Skeletal muscle tissue (tissue), 4 donors: ENCODE data around the gene TSR1. TPM values are rescaled to one million over a fixed set of nuclear protein-coding genes. Genes with fewer than 3 reads are reported as not detected.
"Not testable (repeated sequence)": the region's sequence is repeated elsewhere in the genome, so short reads cannot be mapped to it uniquely, and the experiment has no call there.

Experiments used
- H3K27ac ChIP-seq: one replicate; pipeline ENCODE4 v1.7.0; 2013; ENCODE audit warnings: mild to moderate bottlenecking, low read depth, low read length, inconsistent platforms
- H3K27me3 ChIP-seq, 3 donors: one replicate each; pipeline ENCODE4 v1.7.0; 2013; ENCODE audit warnings: low read length in 3 of 3; ENCODE audit not compliant: control insufficient read depth in 3 of 3, insufficient read depth in 3 of 3
- H3K36me3 ChIP-seq, 3 donors: one replicate each; pipeline ENCODE4 v1.7.0; 2013; ENCODE audit warnings: low read length in 3 of 3; ENCODE audit not compliant: control insufficient read depth in 3 of 3, insufficient read depth in 3 of 3
- H3K4me1 ChIP-seq, 3 donors: one replicate each; pipeline ENCODE4 v1.7.0; 2013; ENCODE audit warnings: low read length in 3 of 3, mild to moderate bottlenecking in 3 of 3; ENCODE audit not compliant: control insufficient read depth in 3 of 3, insufficient read depth in 3 of 3
- H3K4me3 ChIP-seq, 3 donors: one replicate each; pipeline ENCODE4 v1.7.0; 2013; ENCODE audit warnings: low read length in 3 of 3
- H3K9ac ChIP-seq, 3 donors: one replicate each; pipeline ENCODE4 v1.7.0; 2013; ENCODE audit warnings: low read length in 3 of 3, mild to moderate bottlenecking in 3 of 3, moderate library complexity in 2 of 3, low read depth in 1 of 3
- H3K9me3 ChIP-seq, 3 donors: one replicate each; pipeline ENCODE4 v1.7.0; 2013; ENCODE audit warnings: low read length in 3 of 3; ENCODE audit not compliant: control insufficient read depth in 3 of 3
- total RNA-seq: library from RNA; depleted of rRNA; stranded (reverse); fragments of >200 nt; gene quantifications from one replicate; pipeline ENCODE4 v1.2.3, GENCODE V29; 2014
- donor health status: Osteomylitis.

TSR1 gene
- total RNA-seq, 1 donor from 2014 or later = 26.1 TPM

DNA sequence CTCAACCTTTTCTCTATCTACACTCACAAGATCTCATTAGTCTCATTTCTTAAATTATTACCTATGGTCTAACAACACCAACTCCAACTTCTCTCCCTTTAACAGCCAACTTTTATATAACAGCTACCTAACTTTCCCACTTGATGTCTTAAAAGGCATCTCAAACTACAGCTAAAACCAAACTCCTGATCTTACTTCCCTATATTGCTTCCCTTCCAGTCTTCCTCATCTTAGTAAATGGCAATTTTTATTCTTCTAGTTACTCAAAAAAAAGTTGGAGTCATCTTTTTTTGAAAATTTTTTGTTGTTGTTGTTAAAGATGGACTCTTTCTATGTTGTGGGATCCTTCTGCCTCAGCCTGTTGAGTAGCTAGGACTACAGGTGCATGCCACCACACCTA lies 17.2 kb downstream of the TSR1 start:
- no peak overlapping the region for H3K4me3 ChIP-seq
- peaks cover 15 to 20% (median 16%) of the 10 kb centered on the region in 3 donors for H3K36me3 ChIP-seq
- no peak overlapping the region for H3K9ac ChIP-seq
- no peaks in the 10 kb centered on the region for H3K27me3 ChIP-seq
- H3K27ac ChIP-seq = no peak overlapping the region
- H3K4me1 ChIP-seq = no peaks in the 10 kb centered on the region
- H3K9me3 ChIP-seq = no peaks in the 10 kb centered on the region

DNA sequence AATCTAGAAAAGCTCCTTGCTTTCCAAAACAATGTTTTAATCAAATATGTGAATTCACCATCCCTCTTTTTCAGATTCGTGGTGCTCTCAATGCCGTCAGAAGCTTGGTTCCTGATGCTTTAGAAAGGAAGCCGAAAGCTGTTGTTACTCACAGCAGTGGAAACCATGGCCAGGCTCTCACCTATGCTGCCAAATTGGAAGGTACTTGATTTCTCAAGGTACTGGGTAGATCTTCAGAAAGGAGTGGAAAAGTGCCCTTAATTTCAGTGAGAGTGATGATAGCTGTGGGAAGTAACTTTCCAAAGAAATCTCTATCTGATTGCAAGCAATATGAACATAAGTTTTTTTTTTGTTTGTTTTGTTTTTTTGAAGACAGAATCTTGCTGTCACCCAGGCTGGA lies 18.5 kb downstream of the TSR1 start:
- Histone ChIP-seq H3K4me3 (no peak overlapping the region), H3K27me3 (no peaks in the 10 kb centered on the region), H3K27ac (no peak overlapping the region), H3K36me3 (peaks cover 2 to 7% (median 4%) of the 10 kb centered on the region in 3 donors), H3K9ac (no peak overlapping the region), H3K4me1 (no peaks in the 10 kb centered on the region), H3K9me3 (no peaks in the 10 kb centered on the region)

DNA sequence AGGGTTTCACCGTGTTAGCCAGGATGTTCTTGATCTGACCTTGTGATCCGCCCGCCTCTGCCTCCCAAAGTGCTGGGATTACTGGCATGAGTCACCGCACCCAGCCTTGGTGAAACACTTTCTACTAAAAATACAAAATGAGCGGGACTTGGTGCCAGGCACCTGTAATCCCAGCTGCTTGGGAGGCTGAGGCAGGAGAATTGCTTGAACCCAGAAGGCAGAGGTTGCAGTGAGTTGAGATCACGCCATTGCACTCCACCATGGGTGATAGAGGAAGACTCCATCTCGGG lies 19.4 kb downstream of the TSR1 start:
- H3K27ac ChIP-seq, H3K4me1 ChIP-seq, H3K36me3 ChIP-seq, H3K4me3 ChIP-seq, H3K9me3 ChIP-seq, H3K27me3 ChIP-seq, H3K9ac ChIP-seq: not testable (repeated sequence)

DNA sequence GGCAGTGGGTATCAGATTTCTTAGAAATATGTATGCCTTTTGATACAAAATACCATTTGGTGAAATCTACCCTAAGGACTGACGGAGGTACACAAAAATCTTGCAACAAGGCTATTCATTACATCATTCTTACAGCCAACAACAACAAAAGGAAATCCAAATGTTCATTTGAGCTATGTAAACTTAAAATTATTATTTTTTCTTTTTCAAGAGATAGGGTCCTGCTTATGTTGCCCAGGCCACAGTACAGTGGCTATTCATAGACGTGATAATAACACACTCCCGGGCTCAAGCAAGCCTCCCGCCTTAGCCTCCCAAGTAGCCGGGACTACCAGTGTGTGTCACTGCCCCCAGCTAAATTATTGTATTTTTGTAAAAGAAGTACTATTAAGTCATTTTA lies 23.5 kb downstream of the TSR1 start:
- Histone ChIP-seq H3K27me3 (no peaks in the 10 kb centered on the region), H3K9me3 (no peaks in the 10 kb centered on the region), H3K27ac (no peak overlapping the region), H3K4me3 (no peak overlapping the region), H3K9ac (no peak overlapping the region), H3K4me1 (no peaks in the 10 kb centered on the region), H3K36me3 (no peaks in the 10 kb centered on the region)

DNA sequence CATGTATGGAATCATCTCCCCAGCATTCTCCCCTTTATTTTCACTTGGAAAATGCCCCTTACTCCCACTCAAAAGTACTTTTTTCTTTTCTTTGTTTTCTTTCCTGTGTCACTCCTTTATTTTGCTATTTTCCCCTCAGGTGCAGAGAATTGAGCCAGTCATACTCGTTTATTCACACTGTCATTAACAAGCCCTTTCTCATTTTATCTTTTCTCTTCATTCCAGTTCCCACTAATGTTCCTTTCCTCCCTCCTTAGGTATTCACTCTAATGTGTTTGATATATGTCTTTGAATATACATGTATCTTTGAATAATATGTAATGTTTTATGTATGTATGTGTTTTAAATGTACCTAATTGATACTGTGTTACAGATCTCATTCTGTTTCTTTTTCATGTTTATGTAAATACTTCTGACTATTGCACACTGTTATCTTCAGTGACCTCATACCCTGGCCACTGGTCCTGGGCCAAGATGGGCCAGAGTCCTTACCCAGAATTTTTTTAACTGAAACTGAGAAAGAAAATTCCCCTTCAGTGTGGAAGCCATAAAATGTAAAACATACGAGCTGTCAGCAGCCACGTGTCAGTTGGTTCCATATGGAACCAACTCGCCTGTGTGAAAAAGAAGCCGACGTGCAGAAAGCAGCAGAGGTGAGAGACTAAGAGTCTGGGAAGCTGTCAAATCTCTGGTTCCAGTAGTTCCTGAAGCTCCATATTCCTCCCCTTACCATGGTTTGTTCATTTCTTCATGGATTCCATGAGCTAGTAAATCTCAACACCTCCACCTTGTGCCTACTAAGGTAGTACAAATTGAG lies 26.7 kb downstream of the TSR1 start:
- Histone ChIP-seq H3K27me3 (no peaks in the 10 kb centered on the region), H3K4me1 (no peaks in the 10 kb centered on the region), H3K36me3 (no peaks in the 10 kb centered on the region), H3K9me3 (no peaks in the 10 kb centered on the region), H3K27ac (no peak overlapping the region), H3K4me3 (no peak overlapping the region), H3K9ac (no peak overlapping the region)

DNA sequence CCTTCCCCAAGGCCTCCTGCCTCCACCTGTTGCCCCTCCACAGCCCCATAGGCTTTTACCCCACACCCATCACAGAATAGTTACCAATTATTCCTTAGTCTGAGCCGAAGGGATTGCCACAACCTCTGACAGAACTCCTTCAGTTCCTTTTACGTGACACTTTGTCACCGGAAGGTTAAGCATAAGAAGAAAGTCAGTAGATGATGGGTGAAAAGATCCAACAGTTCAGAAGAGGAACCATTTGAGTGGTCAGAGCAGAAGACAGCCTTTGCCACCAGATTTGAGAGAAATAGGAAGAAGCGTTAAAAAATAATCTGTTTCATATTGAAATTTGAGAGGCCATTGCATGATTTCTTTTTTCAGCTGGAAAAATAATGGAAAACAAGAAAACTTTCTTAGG lies 31.3 kb downstream of the TSR1 start:
- Histone ChIP-seq H3K9ac (no peak overlapping the region), H3K27me3 (no peaks in the 10 kb centered on the region), H3K9me3 (no peaks in the 10 kb centered on the region), H3K27ac (no peak overlapping the region), H3K36me3 (peaks cover under 1 to 9% (median 4%) of the 10 kb centered on the region in 3 donors), H3K4me3 (no peak overlapping the region), H3K4me1 (peaks cover 9 to 17% (median 11%) of the 10 kb centered on the region in 3 donors)

DNA sequence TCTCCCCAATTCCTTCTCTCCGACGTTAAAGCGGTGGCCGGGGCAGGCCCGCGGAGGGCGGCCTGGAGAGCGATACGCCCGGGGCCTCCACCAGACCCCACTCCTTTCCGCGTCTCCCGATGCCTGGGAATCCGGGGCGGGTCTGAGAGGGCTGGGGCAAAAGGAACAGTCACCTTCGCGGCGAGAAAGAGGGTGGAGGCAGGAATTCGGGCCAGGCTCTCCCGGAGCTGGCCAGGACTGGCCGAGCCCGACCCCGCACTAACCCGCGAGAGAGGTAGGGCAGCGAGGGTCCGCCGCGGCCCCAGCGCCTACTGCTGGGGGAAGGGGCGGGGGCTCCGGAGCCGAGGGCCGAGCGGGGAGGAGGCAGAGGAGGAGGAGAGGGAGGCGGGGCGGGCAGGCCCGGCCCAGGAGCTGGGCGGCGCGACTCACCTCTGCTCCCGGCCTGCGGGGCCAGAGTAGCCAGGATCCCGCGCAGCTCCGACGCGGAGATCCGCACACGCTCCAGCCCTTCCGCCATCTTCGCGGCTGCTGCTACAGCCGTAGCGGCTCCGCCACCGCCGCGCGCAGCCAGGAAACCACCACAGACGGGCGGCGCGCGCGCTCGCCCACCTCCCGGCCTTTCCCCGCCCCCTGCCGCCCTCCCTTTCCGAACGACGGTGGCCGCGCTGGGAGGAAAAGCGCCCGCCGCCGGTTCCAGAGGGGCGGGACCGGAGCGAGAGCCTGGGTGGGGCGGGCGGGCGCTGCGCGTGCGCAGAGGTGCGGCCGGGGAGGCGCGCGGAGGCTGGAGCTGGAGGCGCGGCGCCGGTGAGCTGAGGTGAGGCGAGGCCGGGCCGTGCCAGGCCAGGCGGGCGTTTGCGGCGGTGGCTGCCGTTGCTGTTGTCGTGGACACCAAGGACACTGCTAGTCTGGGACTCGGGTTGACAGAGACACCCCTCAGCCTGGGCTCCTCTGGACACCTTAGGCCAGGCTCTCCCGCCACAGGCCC lies 32.8 kb downstream of the TSR1 start, which contains the start of the genes SMG6 and SRR:
Gene SMG6 (minus strand): TSS at position 582 of the 985 bp plus-strand sequence. CDS start 65 bp downstream, at position 517.
Gene SRR (plus strand): TSS at position 747 of the 985 bp plus-strand sequence. CDS start 11,611 bp downstream, outside the sequence.
- H3K36me3 ChIP-seq = peaks cover 12 to 21% (median 13%) of the 10 kb centered on the region in 3 donors
- peak within 1 kb of the TSS; percentile 88 to 93 (median 90) for H3K9ac ChIP-seq
- H3K27me3 ChIP-seq = no peaks in the 10 kb centered on the region
- no peaks in the 10 kb centered on the region for H3K9me3 ChIP-seq
- H3K4me1 ChIP-seq = peaks cover 9 to 17% (median 11%) of the 10 kb centered on the region in 3 donors
- H3K27ac ChIP-seq = peak within 1 kb of the TSS; percentile 83
- H3K4me3 ChIP-seq = peak within 1 kb of the TSS; percentile 91 to 93 (median 93)

DNA sequence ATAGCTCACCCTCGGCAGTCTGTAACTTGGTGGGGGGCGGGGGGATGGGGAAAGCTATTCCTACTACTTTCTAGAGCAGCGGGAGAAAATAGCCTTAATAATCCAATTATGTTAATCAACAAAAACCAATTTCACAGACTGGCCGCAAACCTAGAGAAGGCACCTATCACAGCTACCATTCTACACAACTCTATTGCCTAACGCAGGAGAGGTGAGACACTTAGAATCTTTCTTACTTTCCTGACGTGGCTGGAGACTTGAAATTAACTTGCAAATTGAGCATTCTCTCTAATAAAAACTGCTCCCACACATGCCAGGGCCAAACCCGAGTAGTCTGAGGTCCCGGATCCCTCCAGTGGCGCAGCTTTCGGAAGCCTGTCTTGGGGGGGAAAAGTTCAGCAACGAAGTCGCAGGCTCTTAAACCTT lies 33.5 kb downstream of the TSR1 start:
- no peaks in the 10 kb centered on the region for H3K27me3 ChIP-seq

DNA sequence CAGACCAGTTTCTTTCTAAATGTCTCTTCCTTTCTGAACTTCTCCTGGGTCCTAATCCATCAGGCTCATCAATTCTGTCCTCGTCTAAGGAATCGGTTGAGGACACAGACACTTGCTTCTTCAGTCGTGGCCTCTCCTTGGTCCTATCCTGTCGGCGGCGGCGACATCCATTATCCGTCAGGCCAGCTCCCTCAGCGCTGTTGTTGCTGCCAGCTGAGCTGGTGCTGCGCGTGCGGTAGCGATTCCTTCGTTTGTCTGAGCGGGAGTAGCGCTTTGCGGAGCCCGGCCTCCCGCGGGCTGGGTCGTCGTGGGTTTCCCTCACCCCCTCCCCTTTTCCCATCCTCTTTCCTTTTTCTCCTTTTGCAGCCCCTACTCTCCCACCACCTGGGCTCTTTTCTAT lies 36.5 kb downstream of the TSR1 start:
- Histone ChIP-seq H3K27ac (no peak overlapping the region), H3K9me3 (no peaks in the 10 kb centered on the region), H3K4me3 (no peak overlapping the region), H3K36me3 (peaks cover 23 to 52% (median 40%) of the 10 kb centered on the region in 3 donors), H3K4me1 (peaks cover 9 to 22% (median 14%) of the 10 kb centered on the region in 3 donors), H3K27me3 (no peaks in the 10 kb centered on the region), H3K9ac (no peak overlapping the region)

More for the DNA sequence above, 33.5 kb downstream of the TSR1 start:
- Histone ChIP-seq H3K4me1 (peaks cover 9 to 17% (median 13%) of the 10 kb centered on the region in 3 donors), H3K36me3 (peaks cover 12 to 24% (median 13%) of the 10 kb centered on the region in 3 donors), H3K9me3 (no peaks in the 10 kb centered on the region), H3K27ac (peak overlapping the region; percentile 83), H3K9ac (peak overlapping the region; percentile 88 to 93 (median 90)), H3K4me3 (peak overlapping the region; percentile 88 to 93 (median 91))
